Diencephalon (tissue), 1 donor: ENCODE measurements around the gene MBIP. TPM values are rescaled to one million over a fixed set of nuclear protein-coding genes. Genes with fewer than 3 reads are reported as not detected.

ENCODE experiments used
- total RNA-seq: library from RNA; depleted of rRNA; stranded (reverse); fragments of >200 nt; gene quantifications from one replicate; pipeline ENCODE4 v1.2.3, GENCODE V29; 2014

Gene MBIP
- total RNA-seq = 42.4 TPM

GRCh38 chr14:36320200-36320896 is at the start of gene MBIP:
Gene MBIP (minus strand): TSS chr14:36320637. CDS start chr14:36320588, 49 bp downstream.

Other genes with a start within 250 kb of the MBIP start
- 0.69 TPM for gene PTCSC3, start 143.9 kb downstream of the MBIP start, total RNA-seq
- gene NKX2-1, start 199.6 kb upstream of the MBIP start, total RNA-seq = 21.5 TPM